ENCODE measurements around the gene SMIM36.

DNA sequence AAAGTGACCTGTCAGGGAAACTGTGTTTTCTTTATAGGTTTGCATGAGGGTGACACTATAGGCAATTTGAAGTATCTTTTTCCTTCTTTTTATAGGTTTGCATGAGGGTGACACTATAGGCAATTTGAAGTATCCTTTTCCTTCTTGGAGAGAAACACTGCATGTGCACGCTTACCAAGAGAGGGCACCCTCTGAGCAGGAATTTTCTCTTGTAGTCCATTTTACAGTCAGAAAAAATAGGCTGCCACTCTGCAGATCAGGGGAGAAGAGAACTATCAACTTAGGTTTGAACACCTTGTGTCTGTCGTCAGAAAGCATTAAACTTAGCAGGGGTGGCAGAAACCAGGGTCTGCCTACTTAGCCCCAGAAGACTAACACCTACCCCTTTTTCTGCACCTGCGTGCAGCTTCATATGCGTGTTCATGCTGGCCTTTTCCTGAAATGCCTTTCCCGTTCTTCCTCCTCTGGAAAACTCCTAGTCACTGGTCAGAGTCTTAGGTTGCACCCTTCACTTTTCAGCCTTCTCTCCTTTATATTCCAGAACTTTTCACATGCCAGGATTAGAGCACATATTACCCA is 16.4 kb upstream of the SMIM36 start:
- TF ChIP-seq, protein P1, sequence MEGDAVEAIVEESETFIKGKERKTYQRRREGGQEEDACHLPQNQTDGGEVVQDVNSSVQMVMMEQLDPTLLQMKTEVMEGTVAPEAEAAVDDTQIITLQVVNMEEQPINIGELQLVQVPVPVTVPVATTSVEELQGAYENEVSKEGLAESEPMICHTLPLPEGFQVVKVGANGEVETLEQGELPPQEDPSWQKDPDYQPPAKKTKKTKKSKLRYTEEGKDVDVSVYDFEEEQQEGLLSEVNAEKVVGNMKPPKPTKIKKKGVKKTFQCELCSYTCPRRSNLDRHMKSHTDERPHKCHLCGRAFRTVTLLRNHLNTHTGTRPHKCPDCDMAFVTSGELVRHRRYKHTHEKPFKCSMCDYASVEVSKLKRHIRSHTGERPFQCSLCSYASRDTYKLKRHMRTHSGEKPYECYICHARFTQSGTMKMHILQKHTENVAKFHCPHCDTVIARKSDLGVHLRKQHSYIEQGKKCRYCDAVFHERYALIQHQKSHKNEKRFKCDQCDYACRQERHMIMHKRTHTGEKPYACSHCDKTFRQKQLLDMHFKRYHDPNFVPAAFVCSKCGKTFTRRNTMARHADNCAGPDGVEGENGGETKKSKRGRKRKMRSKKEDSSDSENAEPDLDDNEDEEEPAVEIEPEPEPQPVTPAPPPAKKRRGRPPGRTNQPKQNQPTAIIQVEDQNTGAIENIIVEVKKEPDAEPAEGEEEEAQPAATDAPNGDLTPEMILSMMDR (conservative IDR thresholded peaks at IDR 0.05; ENCODE audit: low read length) = peak; percentile 69
- TF ChIP-seq EZH2phosphoT487 (IDR thresholded peaks at IDR 0.05; ENCODE audit: borderline replicate concordance) = no peak
